Measurements from ENCODE around the gene SORCS2.

SORCS2 gene

DNA sequence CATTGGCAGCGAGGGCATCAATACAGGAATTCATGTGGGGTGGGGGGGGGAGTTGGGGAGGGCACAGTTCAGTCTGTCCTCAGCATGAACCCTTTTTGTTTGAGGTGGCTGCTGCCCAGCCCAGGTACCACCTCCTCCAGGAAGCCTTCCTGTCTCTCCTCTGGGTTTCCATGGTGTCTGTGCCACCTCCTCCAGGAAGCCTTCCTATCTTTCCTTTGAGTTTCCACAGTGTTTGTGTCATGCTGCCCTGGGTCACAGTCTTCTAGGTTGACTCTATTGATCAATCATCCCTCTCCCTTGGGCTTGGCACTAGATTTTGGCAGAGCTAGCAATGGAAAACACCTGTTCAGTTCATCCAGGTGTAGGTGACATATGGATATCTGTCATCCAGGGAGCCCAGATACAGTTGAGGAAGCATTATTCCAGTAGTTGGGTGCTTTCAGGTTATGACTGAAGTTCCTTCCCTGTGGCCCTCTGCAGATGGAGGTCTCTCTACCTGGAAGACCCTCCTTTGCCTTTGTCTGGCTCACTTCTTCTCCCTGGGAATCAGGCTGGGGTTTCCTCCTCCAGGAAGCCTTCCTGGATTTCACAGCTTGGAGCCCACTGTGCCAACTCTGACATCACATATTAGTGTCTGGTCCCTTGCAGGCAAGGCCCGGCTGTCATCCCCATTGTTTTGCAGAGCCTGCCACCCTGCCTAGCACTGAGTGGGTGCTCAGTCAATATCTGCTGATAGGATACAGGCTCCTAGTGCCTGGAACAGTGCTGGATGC is 96.6 kb downstream of the SORCS2 start:
- no peak for DNase-seq (ENCODE audit: low read depth, low spot score)

DNA sequence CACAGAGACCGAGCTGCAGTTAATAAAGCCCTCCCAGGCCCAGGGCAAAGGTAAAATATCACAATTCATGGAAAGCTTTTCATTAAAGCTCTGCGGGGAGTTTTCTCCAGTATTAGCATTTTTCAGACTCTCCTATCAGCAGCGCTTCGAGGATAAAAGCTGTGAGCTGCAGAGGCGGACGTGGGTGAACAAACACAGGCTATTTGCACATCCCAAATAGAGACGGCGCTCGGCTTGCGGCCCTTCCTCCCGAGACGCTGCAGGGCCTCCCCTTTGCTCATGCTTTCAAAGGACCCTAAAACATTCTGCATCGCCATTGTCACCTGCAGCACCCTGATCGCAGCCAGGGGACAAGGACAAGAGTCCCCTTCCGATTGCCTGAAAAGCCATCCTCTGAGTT is 97.3 kb downstream of the SORCS2 start:
- DNase-seq (ENCODE audit: low read depth, low spot score): no peak

DNA sequence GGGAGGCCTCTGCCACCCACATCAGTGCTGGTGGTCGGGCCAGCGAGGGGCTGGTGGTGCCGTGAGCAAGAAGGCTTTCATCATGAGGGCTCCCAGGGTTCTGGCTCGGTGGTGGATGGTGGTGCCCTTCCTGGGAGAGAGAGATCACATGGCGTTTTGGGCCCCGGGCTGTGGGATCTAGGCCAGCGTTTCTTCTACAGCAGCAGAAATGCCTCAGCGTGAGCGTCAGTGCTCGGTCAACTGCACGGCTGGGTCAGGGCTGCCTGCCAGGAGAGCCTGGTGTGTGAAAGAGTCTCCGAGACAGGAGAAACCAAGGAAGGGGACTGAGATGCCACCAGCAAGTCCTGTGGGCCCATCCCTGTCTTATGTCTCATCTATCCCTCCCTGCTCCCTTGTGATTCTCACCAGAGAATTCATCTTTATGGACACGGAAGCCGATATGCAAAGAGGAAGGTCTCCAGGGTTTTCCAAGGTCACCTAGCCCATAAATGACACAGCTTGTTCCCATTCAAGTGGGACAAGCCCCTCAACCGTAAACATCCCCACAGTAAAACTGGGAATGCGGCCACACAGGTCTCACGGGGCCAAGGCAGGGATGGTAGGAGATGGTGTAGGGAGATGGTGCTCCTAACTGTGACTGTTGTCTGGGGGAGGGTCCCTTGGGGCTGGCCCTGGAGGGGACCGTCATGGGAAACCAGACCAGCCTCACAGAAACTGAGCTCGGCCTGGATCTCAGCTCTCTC is 99.2 kb downstream of the SORCS2 start:
- no peak for DNase-seq (ENCODE audit: low read depth, low spot score)

DNA sequence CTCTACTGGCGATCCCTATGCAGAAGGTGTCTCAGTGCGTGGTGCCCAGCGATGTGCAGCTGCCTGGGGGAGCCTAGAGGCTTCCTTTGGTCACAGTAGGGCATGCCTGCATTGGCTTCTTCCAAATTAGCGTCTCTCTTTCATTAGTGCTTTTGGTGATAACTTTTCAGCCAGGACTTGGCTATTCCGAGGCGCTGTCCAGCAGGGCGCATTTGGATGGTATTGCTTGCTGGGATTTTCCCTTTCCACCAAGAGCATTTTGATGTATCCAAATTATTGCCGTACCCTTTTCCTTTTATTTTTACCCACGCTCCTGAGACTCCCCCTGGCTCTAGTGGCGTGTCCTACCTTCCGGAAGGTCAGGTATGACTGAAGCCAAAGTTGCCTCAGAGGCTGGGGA is 101.4 kb downstream of the SORCS2 start:
- no peak for DNase-seq (ENCODE audit: low read depth, low spot score)

DNA sequence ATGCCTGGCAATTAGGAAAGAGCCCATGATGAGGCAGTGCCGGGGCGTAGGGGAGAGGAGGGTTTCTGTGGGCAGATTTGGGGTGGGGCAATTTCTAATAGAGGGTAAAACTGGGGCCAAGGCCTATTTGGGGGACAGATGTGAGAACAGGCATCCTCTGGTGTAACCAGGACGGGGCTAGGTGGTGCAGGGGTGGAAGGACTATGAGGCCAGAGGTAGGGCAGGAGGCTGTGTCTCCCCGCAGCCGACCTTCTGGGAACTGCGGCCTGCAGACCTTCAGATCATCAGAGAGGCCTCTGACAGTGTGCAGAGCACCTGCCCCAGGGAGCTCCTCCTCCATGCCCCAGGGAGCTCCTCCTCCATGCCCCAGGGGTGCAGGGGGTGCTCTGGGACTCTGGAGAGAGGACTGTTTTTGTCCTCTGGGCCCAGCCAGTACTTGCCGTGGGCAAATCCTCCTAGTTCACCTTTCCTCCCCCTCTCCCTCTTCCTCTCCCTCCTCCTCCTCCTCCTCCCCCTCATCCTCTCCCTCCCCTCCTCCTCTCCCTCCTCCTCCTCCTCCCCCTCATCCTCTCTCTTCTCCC is 101.9 kb downstream of the SORCS2 start:
- no peak for DNase-seq (ENCODE audit: low read depth, low spot score)

DNA sequence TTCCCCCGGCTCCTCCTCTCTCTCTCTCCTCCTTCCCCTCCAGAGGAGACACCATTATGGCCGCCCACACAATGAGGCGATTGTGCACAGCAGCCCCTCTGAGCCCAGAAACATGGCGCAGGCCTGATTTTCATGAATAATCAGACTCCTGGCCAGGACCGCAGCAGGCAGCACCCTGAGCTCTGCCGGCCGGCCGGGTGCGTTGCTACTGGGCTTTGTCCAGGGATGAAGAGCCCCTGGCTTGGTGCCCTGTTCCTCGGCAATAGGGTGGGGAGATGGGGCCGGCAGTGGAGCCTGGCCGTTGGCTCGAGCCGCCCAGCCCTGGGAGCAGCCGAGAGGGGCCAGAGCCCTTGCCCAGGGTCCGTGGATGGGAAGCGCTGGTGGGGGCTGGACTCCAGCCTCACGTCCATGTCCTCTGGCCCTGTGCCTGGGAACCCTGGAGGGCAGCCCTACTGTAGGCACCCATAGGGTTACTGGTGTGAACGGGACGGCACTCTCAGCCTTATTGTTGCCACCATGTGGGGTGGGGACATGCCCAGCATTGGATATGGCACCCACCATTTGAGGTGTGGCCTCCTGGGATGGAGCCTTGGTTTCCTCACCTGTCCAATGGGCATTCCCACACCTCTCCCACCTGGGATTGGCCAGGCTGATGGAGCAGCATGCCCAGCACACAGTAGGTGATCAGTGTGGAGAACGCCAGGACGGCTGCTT is 103.0 kb downstream of the SORCS2 start:
- DNase-seq (ENCODE audit: low read depth, low spot score): no peak

DNA sequence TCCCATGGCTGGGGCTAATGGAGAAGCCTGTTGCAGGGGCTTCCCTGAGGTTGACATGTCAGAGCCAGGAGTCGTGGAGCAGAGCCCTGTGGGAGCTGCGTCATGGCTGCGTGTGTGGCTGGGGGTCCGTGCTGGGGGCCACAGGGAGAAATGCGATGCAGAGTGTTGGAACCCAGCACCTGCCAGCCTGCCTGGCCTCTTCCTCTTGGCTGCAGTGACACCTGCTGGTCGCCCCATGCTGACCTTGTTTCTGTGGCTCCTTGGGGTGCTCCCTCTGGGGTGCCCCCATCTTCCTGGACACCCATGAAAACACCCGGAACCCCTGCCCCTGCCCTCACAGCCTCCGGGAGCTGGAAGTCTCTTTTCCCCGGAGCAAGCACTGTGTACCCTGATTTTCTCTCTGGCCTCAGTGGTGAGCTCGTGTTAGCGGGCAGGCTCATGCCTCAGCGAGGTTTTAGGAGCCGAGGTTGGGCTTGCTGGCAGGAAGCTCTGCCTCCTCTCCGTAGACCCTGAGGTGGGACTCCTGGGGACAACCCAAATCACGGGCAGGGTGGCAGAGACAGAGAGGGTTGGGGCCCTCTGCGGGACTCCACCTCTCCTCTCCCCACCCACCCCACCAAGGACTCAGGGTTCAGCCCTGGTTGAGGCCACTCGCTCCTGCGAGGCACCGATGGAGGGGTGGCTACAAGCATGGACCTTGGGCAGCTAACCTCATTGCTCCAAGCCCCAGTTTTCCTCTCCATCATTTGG is 103.7 kb downstream of the SORCS2 start:
- DNase-seq (ENCODE audit: low read depth, low spot score): no peak

DNA sequence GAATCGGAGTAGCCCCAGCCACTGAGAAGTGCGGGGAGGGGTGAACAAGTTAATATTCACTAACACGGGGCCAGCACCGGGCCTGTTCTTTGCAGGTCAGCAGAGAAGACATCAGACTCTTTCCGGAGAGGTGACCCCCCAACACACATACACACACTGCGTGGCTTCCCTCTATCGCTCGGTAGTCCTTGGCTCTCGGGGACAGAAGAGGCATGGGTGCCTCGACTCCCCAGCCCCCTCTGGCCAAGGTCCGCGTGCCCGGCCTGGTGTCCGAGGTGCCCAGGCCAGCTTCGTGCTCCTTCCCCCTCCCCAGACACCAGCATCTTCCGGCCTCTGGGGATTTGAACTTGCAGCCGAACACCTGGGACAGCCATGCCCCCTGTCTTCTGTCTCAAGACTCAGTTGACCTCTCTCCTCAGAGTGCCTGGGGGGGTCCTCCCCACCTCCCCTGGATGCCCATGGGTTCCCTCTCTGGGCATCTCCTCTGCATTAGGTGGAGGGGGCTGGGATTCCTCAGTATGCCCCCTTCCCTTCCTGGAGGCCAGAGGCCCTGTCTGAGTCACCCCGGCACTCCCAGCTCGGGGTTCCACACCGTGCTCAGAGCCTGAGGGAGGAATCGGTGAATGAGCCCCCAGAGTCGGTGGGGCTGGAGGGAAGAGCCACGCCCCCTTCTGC is 104.5 kb downstream of the SORCS2 start:
- DNase-seq (ENCODE audit: low read depth, low spot score): no peak

DNA sequence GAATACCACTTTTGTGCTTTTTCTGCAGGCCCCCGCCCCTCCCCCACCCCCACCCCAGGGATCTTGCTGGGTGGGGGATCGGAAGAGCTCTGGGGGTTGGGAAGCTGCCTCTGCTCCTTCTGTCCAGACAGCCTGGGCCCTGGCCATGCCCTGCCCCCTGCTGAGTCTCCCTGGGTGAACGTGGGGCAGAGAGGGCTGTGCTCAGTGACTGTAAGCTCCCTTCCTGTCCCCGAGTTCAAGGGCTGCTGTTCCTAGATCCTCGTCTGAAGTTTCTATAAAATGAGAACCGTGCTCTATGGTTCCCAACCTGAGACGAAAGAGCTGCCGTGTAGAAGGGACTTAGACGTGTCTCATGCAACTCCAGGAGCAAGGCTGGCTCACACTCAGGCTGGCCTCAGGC is 105.0 kb downstream of the SORCS2 start:
- DNase-seq (ENCODE audit: low read depth, low spot score): no peak

DNA sequence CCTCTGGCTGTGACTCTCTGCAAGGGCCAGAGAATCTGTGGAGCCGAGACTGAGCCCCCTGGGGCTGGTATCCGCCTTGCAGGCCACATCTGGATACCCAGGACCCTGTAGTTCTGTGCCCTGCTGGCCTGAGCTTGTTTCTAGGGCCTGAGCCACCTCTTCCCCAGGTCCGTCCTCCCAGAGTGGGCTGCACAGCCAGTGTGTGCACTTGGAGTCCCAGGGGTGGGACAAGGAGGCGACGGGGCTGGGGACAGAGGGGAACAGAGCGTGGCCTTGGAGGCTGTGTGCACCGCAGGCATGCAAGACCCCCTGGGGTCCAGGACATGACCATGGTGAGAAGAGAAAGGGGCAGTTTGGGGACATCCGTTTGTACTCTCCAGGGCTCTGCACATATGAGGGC is 105.5 kb downstream of the SORCS2 start:
- DNase-seq (ENCODE audit: low read depth, low spot score): no peak

DNA sequence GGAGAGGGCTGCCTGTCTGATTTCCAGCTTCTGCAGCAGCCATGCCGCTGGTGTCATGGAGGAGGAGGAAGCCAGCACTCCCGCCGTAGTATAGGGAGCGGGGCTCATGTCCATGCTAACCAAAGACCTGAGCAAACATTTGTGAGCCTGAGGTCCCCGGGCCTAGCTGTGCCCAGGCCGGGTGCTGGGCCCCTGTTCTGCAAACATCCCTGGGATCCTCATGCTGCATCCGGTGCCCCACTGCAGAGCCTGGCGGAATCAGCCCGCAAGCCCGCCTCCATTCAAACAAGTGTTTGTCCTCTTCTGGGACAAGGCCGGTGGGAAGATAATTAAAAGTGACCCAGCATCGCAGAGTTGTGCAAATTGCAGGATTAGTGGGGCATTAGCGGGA is 106.3 kb downstream of the SORCS2 start:
- DNase-seq (ENCODE audit: low read depth, low spot score): no peak

DNA sequence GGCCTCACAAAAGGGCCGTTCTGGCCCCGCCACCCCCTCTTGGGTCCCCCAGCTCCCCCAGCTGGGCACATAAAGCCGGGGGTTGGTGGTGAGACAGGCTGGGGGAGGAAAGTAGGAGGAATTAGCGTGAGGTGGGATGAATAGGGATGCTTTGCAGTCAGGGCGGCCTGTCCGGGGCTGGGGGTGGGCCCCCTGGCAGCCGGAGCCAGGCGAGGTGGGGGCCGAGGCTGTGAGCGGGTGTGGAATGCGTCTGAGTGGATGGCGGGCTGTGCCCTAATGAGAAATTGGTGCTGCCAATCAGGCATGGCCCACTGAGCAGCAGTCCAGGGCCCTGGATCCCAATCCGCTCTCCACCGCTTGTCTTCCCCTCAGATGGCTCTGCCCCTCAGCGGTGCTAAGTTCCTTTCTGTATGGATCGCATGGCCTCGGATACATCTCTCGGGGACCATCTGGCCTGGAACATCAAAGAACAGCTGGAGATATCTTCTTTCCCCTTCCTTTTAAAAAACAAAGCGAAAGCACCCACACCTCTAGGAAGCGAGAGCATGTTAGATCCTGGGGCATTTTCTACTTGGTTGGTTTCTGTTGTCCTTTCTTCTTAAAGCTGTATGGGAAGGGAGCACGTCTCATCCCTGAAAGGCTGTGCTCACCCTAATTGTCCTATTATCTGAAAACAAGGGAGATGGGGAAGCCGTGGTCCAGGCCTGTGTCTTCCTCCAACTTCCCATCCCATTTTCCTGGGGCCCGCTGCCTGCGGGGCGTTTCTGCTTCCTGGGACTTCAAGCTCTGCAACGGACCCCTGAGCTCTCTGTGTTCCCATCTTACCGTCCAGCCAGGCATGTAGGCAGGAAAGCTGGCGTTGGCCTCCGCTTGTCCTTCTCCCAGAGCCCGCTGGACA is 106.9 kb downstream of the SORCS2 start:
- no peak for DNase-seq (ENCODE audit: low read depth, low spot score)

DNA sequence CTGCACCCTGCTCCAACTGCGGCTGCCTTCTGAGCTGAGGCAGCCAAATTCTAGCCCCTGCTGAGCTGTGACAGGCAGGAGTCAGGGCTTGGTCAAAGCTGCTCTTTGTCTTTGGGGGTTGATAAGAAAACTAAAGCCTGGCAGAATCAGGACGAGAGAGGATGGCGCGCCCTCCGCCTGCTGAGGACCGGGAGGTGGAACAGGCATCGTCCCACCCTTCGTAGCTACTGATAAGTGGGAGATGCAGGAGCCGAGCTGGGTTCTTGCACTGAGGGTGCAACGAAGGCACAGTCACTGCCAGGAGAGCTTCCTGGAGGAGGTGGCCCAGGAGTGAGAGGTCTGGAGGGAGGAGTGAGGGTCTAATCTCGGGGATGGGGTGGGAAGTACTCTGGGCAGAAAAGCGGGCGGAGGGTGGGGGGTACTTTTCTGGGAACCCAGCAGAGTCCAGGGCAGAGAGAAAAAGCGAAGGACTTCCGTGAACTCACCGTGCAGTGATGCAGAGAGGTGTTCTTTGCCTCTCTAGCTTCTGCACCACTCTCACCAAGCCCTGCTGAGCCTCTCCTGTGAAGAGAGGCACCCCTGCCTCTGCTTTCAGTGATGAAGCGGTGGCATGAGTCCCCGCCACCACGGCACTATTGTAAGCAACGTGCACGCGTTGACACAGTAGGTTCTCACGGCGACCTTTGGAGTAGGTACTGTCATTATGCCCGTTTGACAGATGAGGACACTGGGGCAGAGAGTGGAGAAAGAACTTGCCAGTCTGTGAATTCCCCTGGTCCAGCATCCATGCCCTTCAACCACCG is 107.8 kb downstream of the SORCS2 start:
- no peak for DNase-seq (ENCODE audit: low read depth, low spot score)

DNA sequence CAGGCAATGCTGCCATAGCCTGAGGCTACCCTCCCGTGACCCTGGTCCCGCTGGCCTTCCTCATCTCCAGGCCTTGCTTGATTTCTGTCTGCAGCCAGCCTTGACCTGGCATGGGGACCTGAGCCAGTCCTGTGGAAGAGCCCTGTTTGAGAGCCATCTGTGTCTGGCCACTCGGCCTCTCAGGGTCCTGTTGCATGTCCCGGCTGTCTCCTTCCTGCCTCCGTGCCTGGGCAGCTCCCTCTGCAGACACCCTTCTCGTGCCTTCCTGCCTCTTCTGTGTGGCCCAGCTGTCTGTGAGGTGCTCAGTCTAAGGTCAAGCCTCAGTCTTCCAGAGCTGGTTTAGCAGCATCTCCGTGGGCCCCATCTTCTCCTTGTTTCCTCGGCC is 108.4 kb downstream of the SORCS2 start:
- no peak for DNase-seq (ENCODE audit: low read depth, low spot score)

DNA sequence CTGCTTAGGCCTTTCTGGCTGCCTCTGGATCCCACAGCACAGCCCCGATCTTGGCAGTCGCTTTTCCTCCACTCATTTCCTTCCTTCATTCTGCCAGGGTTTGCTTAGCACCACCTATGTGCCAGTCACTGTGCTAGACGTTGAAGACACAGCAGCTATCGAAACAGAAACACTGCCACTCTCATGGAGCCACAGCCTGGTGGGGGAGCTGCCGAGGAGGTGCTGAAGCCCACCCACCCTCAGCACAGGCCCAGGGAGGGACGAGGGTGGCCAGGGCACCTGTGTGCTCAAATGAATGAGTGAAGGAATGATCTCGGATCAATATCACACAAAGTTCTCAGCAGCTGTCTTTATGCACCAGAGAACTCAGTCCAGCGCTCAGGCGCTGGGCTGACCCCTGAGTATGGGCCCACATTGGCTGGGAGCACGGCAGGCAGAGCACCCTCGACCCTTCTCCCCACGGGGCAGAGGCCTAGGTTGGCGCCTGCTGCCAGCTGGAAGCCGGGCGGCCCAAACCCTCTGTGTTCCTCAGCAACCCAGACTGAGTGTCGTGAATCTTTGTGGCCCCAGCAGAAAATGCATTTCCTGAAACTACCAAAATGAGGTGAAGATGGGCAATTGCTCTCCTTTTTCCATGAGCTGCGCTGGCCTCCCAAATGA is 108.9 kb downstream of the SORCS2 start:
- DNase-seq (ENCODE audit: low read depth, low spot score): no peak

DNA sequence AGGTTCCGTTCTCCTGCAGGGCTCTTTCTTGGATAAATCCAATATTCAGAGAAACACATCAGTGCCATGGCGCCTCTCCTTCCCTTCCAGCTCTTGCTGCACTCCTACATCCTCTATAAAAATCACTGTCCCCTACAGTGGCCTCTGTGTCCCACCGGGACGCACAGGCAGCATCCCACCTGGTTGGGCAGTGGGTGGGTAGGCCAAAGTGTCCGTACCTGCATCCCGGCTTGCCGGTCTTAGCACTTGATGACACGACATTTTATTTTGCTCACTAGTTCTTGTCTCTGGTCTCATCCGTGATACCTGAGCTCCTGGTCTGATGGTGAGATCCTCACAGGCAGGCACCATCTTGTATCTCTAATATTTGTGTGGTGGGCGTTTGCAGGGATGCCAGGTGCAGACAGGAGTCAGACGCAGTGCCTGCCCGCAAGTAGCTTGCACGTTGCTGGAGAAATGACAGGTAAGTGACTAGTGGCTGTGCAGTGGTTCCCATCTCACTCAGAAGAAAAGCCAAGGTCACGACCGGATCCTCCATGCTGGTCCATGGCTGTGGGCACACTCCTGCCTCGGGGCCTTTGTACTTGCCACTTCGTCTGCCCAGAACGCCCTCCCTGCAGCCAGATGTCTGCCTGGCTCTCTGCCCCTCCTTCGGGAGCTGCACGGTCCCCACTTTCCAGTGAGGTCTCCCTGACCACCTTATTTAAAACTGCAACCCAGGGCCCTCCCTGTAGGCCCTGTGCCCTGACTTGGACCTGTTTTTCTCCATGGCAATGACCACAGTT is 109.7 kb downstream of the SORCS2 start:
- no peak for DNase-seq (ENCODE audit: low read depth, low spot score)

DNA sequence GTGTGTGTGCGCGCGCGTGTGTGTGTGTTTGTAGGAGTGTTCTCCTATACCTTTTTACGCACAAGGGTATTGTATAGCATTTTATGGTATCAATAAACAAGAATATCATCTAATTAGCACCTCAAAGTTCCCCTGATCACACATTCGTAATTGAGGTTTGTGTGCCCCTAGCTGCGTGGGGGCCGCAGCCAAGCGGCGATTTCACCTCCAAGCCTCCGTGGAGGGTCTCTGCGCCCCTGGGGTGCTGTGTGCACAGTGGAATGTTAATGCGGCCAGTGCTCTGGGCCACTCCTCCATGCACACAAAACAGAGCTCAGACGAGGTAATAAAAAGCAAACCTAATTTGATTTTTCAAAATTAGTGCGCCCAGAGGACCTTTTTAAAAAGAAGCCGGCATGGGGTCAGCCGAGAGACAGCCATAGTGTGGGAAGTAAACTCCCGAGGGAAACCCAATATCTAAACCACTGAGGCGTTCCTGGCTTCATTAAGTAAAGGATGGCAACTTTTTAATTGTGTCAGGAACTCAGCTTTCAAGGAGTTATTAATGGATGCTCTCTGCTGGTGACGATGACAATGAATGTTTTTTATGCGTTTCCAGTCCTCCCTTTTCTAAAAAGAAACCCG is 110.6 kb downstream of the SORCS2 start:
- DNase-seq (ENCODE audit: low read depth, low spot score): no peak

Measured in iPS DF 19.7 (cell line).